ENCODE data around the gene CASQ2. TPM values are rescaled to one million over a fixed set of nuclear protein-coding genes. Genes with fewer than 3 reads are reported as not detected.

The CASQ2 gene
- total RNA-seq, 1 donor from 2014 or later, result not detected

DNA sequence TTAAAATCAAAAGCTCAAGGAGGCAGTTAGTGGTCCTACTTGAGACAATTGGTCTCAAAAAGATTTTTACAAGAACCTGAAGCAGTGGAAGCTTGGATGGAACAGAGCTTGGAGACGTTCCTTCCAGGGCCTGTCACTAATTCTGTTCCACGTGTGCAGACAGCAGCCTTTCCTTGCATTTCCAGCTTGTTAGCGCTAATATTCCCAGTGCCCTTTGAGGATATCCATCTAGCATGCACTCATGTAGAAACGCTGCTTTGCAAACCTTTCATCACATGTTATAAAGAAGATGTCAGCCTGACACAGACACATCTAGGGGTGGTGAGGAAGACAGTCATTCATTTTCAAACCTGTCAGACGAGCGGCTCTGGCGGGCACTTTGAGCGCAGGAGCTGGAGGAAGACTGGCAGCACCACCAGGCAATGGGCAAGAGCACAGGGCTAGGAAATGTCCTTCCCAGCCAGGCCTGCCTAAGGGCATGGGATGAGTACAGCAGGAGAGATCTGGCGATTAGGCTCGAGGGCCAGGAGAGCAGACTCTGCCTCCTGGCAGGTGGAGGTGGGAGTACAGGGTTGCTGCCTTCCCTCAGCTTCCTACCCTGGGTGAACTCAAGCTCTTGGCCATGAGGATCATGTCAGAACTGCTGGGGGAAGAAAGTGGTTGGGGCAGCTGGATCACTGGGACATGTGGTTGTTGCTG is 55.5 kb downstream of the CASQ2 start:
- no peak overlapping the region for H3K27ac Mint-ChIP-seq (ENCODE audit: unreplicated experiment)

DNA sequence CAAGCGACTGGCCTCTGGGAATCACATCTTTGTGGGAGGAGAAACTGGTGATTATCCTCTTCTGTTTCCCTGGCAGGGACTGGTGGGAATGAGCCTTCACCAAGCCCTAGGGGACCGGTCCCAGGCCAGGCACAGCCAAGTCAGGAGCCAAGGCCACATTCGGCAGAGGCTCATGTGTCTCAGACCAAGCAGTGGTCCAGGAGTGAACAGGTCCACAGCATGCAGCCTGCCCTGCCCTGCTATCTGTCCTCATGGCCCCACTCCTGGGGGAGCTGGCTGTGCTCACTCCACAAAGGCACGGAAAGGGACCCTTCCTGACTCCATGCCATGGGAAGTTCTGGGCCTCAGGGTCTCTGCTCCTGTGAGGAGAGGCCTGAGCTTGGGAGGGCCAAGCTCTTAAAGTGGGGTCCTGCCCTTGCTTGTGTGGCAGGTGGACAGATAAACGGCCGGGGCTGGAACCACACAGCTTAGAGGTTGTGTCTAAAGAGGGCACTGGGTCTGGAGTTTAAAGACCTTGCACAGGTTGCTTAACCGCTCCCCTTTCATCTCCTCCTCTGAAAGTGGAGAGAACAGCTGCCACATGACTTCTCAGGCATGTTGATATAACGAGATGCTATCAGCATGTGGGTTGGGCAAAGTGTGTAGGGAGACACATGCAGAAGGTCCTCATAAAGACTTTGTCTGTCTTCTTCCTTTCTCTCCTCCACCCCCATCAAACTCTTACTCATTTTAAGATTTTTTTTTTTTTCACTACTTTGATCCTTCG is 57.5 kb downstream of the CASQ2 start:
- TF ChIP-seq, protein P1, sequence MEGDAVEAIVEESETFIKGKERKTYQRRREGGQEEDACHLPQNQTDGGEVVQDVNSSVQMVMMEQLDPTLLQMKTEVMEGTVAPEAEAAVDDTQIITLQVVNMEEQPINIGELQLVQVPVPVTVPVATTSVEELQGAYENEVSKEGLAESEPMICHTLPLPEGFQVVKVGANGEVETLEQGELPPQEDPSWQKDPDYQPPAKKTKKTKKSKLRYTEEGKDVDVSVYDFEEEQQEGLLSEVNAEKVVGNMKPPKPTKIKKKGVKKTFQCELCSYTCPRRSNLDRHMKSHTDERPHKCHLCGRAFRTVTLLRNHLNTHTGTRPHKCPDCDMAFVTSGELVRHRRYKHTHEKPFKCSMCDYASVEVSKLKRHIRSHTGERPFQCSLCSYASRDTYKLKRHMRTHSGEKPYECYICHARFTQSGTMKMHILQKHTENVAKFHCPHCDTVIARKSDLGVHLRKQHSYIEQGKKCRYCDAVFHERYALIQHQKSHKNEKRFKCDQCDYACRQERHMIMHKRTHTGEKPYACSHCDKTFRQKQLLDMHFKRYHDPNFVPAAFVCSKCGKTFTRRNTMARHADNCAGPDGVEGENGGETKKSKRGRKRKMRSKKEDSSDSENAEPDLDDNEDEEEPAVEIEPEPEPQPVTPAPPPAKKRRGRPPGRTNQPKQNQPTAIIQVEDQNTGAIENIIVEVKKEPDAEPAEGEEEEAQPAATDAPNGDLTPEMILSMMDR (IDR thresholded peaks at IDR 0.05; ENCODE audit: unreplicated experiment), result no peak
- Mint-ChIP-seq H3K36me3 (ENCODE audit: low read depth, unreplicated experiment) (no peaks in the 10 kb centered on the region), H3K4me3 (ENCODE audit: unreplicated experiment) (no peak overlapping the region), H3K27ac (ENCODE audit: unreplicated experiment) (no peak overlapping the region), H3K27me3 (ENCODE audit: unreplicated experiment) (no peaks in the 10 kb centered on the region), H3K9me3 (ENCODE audit: unreplicated experiment) (no peaks in the 10 kb centered on the region), H3K4me1 (ENCODE audit: unreplicated experiment) (peaks cover 11% of the 10 kb centered on the region)
- no peak for DNase-seq (ENCODE audit: low spot score)

More for the DNA sequence above, 55.5 kb downstream of the CASQ2 start:
- Mint-ChIP-seq H3K4me3 (ENCODE audit: unreplicated experiment) (no peak overlapping the region), H3K36me3 (ENCODE audit: low read depth, unreplicated experiment) (no peaks in the 10 kb centered on the region), H3K27me3 (ENCODE audit: unreplicated experiment) (peaks cover 2% of the 10 kb centered on the region), H3K4me1 (ENCODE audit: unreplicated experiment) (peaks cover 15% of the 10 kb centered on the region), H3K9me3 (ENCODE audit: unreplicated experiment) (no peaks in the 10 kb centered on the region)
- TF ChIP-seq, protein P1 (IDR thresholded peaks at IDR 0.05; ENCODE audit: unreplicated experiment), result no peak
- no peak for DNase-seq (ENCODE audit: low spot score)

DNA sequence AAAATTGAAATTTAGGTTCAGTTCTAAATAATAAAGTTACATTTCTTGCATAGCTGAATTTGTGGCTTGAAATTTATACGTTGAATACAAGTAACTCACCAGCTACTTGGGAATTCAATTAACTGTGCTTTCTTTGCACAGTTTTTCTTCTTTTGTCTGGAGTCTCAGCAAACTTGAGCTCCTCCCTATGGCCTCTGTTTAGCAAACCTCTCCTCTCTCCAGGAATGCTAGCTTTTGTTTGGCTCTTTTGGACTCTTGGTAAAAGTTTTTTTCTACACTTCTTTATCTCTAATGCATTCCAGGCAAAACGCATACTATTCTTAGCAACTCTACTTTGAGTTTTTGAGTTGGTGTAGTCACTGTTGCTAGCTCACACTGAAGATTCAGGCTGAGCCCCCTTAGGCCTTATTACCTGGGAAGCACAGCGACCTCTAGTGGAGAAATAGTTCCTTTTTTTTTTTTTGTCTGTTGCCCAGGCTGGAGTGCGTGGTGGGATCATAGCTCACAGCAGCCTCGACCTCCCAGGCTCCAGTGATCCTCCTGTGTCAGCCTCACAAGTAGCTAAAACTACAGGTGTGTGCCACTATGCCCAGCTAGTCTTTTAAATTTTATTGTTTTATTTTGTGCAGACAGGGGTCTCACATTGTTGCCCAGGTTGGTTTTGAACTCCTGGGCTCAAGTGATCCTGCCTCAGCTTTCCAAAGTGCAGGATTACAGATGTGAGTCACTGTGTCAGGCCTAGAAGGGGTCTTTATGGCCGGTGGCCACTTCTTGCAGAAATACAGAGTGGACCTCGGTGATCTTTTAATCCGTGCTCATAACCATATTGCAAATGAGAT is 61.7 kb downstream of the CASQ2 start:
- no peak overlapping the region for H3K27ac Mint-ChIP-seq (ENCODE audit: unreplicated experiment)
- no peaks in the 10 kb centered on the region for H3K36me3 Mint-ChIP-seq (ENCODE audit: low read depth, unreplicated experiment)

DNA sequence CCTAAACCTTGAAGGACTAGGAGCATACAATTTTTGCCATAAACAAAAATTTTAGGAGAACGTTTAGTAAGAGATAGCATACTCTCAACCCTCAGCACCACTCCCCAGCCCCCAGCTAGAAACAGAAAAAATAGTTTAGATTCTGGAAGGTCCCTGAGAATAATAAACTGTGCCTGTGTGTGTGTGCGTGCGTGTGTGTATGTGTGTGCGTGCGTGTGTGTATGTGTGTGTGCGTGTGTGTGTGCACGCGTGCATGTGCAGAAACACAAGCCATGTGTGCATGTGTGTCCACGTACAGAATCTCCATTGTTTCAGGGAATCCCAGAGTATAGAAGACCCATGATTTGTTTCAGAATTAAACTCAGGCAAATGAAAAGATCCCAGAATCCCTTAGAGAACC is 62.6 kb downstream of the CASQ2 start:
- TF ChIP-seq, protein P1 (IDR thresholded peaks at IDR 0.05; ENCODE audit: unreplicated experiment), result no peak
- Mint-ChIP-seq H3K36me3 (ENCODE audit: low read depth, unreplicated experiment) (no peaks in the 10 kb centered on the region), H3K4me1 (ENCODE audit: unreplicated experiment) (no peaks in the 10 kb centered on the region), H3K27ac (ENCODE audit: unreplicated experiment) (no peak overlapping the region), H3K4me3 (ENCODE audit: unreplicated experiment) (no peak overlapping the region), H3K27me3 (ENCODE audit: unreplicated experiment) (no peaks in the 10 kb centered on the region), H3K9me3 (ENCODE audit: unreplicated experiment) (no peaks in the 10 kb centered on the region)
- DNase-seq (ENCODE audit: low spot score), result no peak

More for the DNA sequence above, 61.7 kb downstream of the CASQ2 start:
- H3K27me3 Mint-ChIP-seq (ENCODE audit: unreplicated experiment), result no peaks in the 10 kb centered on the region
- no peak overlapping the region for H3K4me3 Mint-ChIP-seq (ENCODE audit: unreplicated experiment)
- H3K4me1 Mint-ChIP-seq (ENCODE audit: unreplicated experiment), result no peaks in the 10 kb centered on the region
- TF ChIP-seq, protein P1 (IDR thresholded peaks at IDR 0.05; ENCODE audit: unreplicated experiment), result peak; percentile 95
- no peaks in the 10 kb centered on the region for H3K9me3 Mint-ChIP-seq (ENCODE audit: unreplicated experiment)
- DNase-seq (ENCODE audit: low spot score), result no peak

Measured in endothelial cell (in vitro differentiated cells).